CD4-positive, CD25-positive, alpha-beta regulatory T cell (primary cell): Measurements from ENCODE around the gene PRKACB. TPM values are rescaled to one million over a fixed set of nuclear protein-coding genes. Genes with fewer than 3 reads are reported as not detected.
A peak's percentile ranks its signal among the peaks of the same experiment; 100 is the strongest.
"Not testable (repeated sequence)": the region's sequence is repeated elsewhere in the genome, so short reads cannot be mapped to it uniquely, and the experiment has no call there.

ENCODE experiments used
- ATAC-seq, 2 donors: fragments of 150-1000 bp; cut with Tn5 transposase; one replicate each; pipeline ENCODE4 v1.10.0; 2021; ENCODE audit warnings: low read depth in 2 of 2, moderate number of reproducible peaks in 2 of 2, moderate library complexity in 1 of 2
- DNase-seq, 3 donors: peaks; one replicate each; pipeline versions ENCODE4 v3.0.0 to v3.0.0-alpha.2; 2012 to 2022; ENCODE audit warnings: mixed read lengths in 1 of 3
- H3K27ac ChIP-seq: one replicate; pipeline ENCODE4 v1.7.0; 2013; ENCODE audit warnings: mild to moderate bottlenecking, low read length; ENCODE audit not compliant: insufficient read depth, poor library complexity, severe bottlenecking
- H3K27me3 ChIP-seq: one replicate; pipeline ENCODE4 v1.7.0; 2013; ENCODE audit warnings: low read length; ENCODE audit not compliant: control insufficient read depth, insufficient read depth
- H3K36me3 ChIP-seq: one replicate; pipeline ENCODE4 v1.7.0; 2013; ENCODE audit warnings: mild to moderate bottlenecking, low read length, moderate library complexity; ENCODE audit not compliant: control insufficient read depth, insufficient read depth
- H3K4me1 ChIP-seq: 2 replicates; pipeline ENCODE4 v1.7.0; 2013; ENCODE audit warnings: mild to moderate bottlenecking, low read length; ENCODE audit not compliant: insufficient read depth, control insufficient read depth, poor library complexity, severe bottlenecking
- H3K4me3 ChIP-seq: one replicate; pipeline ENCODE4 v1.7.0; 2013; ENCODE audit warnings: low read depth, mild to moderate bottlenecking, low read length, moderate library complexity
- H3K9me3 ChIP-seq, 2 experiments: 1 replicate in 1 of 2; 2 replicates in 1 of 2; pipeline ENCODE4 v1.7.0; 2013; ENCODE audit warnings: low read length in 2 of 2, mild to moderate bottlenecking in 1 of 2, moderate library complexity in 1 of 2; ENCODE audit not compliant: control insufficient read depth in 2 of 2
- H3K27ac Mint-ChIP-seq, 3 donors: one replicate each; pipeline ENCODE4 v1.8.0; 2020 to 2022; ENCODE audit warnings: mild to moderate bottlenecking in 3 of 3, mixed read lengths in 3 of 3, moderate library complexity in 2 of 3
- H3K27me3 Mint-ChIP-seq: one replicate; pipeline ENCODE4 v1.8.0; 2022; ENCODE audit warnings: mild to moderate bottlenecking, mixed read lengths
- H3K36me3 Mint-ChIP-seq: one replicate; pipeline ENCODE4 v1.8.0; 2020; ENCODE audit warnings: mixed read lengths
- H3K4me1 Mint-ChIP-seq, 4 donors: one replicate each; pipeline ENCODE4 v1.8.0; 2020 to 2022; ENCODE audit warnings: mixed read lengths in 4 of 4, mild to moderate bottlenecking in 1 of 4
- H3K4me3 Mint-ChIP-seq, 4 donors: one replicate each; pipeline ENCODE4 v1.8.0; 2020 to 2022; ENCODE audit warnings: mild to moderate bottlenecking in 4 of 4, mixed read lengths in 4 of 4, moderate library complexity in 3 of 4
- H3K9me3 Mint-ChIP-seq, 7 donors: one replicate each; pipeline ENCODE4 v1.8.0; 2020 to 2022; ENCODE audit warnings: mixed read lengths in 7 of 7, mild to moderate bottlenecking in 3 of 7, moderate library complexity in 2 of 7
- polyA plus RNA-seq, 4 donors: library from polyadenylated mRNA; unstranded; fragments of 300-500 nt; fragmentation: Illumina TruSeq; gene quantifications; one replicate each; pipeline ENCODE4 v1.2.3, GENCODE V29; 2021
- total RNA-seq: library from RNA; stranded (reverse); gene quantifications from one replicate; pipeline ENCODE4 v1.2.3, GENCODE V29; 2022

The PRKACB gene
- total and polyA plus RNA-seq, 5 donors from 2014 or later = 74.0 to 99.5 (median 90.7) TPM

DNA sequence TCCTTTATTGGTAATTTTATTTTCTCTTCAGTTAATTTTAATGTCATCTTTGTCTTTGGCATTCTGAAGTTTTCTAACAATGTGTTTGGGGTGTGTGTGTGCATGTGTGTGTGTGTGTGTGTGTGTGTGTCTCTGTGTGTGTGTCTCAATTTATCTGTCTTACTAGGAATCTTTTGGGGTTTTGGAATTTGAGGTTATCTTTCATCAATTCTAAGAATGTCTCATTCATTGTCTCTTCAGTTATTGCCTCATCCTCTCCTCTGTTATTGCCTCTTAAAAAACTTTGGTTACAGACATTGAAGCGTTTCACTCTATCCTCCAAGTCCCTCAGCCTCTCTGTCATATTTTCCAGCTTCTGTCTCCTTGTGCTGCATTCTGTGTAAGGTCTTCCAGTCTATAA, 139.3 kb downstream of the PRKACB start:
- Mint-ChIP-seq H3K27ac (no peak overlapping the region), H3K27me3 (peaks cover 35% of the 10 kb centered on the region), H3K36me3 (no peaks in the 10 kb centered on the region), H3K4me1 (no peaks in the 10 kb centered on the region), H3K9me3 (peaks cover 0 to 23% (median 5%) of the 10 kb centered on the region in 7 donors), H3K4me3 (no peak overlapping the region)
- H3K27ac ChIP-seq = no peak overlapping the region
- DNase-seq (no peak), ATAC-seq (no peak)
- H3K9me3 ChIP-seq = peaks cover 8 to 9% of the 10 kb centered on the region in 2 experiments
- no peak overlapping the region for H3K4me3 ChIP-seq
- no peaks in the 10 kb centered on the region for H3K4me1 ChIP-seq
- no peaks in the 10 kb centered on the region for H3K36me3 ChIP-seq
- peaks cover 2% of the 10 kb centered on the region for H3K27me3 ChIP-seq

DNA sequence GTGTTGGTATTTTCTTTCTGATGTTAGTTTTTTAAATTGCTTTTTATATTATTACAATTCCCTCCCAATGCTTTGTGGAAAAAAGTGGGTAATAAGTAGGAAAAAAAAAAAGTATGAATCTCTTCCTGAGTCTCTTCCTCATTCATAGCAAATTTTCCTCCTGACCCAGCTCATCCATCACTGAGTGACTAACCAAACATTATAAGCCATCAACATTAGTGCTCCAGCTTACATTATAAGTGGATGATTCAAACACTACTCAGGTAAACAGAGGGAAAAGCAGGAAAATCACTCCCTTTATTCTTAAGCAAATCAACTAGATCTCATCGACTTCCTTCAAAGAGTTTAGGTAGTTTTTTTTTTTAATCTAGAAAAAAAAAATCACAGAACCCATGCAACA, 142.0 kb downstream of the PRKACB start:
- Histone ChIP-seq H3K4me1 (no peaks in the 10 kb centered on the region), H3K36me3 (no peaks in the 10 kb centered on the region), H3K4me3 (no peak overlapping the region), H3K27ac (no peak overlapping the region), H3K9me3 (peaks cover 13 to 14% of the 10 kb centered on the region in 2 experiments), H3K27me3 (peaks cover 2% of the 10 kb centered on the region)
- peaks cover 31% of the 10 kb centered on the region for H3K27me3 Mint-ChIP-seq
- H3K27ac Mint-ChIP-seq = no peak overlapping the region
- H3K36me3 Mint-ChIP-seq = no peaks in the 10 kb centered on the region
- ATAC-seq = no peak
- DNase-seq = no peak
- no peaks in the 10 kb centered on the region for H3K4me1 Mint-ChIP-seq
- peaks cover 0 to 25% (median 9%) of the 10 kb centered on the region in 7 donors for H3K9me3 Mint-ChIP-seq
- H3K4me3 Mint-ChIP-seq = peak overlapping the region in 1 of 4 donors; percentile 90

- not testable (repeated sequence) for H3K4me3 ChIP-seq, H3K4me3 Mint-ChIP-seq, H3K27ac Mint-ChIP-seq, H3K27ac ChIP-seq, H3K36me3 Mint-ChIP-seq, H3K4me1 Mint-ChIP-seq, H3K27me3 ChIP-seq, H3K4me1 ChIP-seq, DNase-seq, H3K36me3 ChIP-seq, ATAC-seq
- peaks cover 39% of the 10 kb centered on the region for H3K27me3 Mint-ChIP-seq
- peaks cover 13 to 14% of the 10 kb centered on the region in 2 experiments for H3K9me3 ChIP-seq
- peaks cover 0 to 25% (median 10%) of the 10 kb centered on the region in 7 donors for H3K9me3 Mint-ChIP-seq
Measured at GRCh38 chr1:84287389-84287788, 143.3 kb downstream of the PRKACB start.

Other genes with a start within 250 kb of the PRKACB start
- 0.59 TPM for gene TTLL7, start 145.1 kb upstream of the PRKACB start, total RNA-seq
- under 1 TPM in 1 of 4 donors, not detected in 3; 0.14 TPM for gene TTLL7, start 145.1 kb upstream of the PRKACB start, polyA plus RNA-seq
- not detected for gene SAMD13, start 157.4 kb downstream of the PRKACB start, total RNA-seq
- under 1 TPM in 3 of 4 donors, not detected in 1; 0.17 to 0.42 (median 0.31) TPM for gene SAMD13, start 157.4 kb downstream of the PRKACB start, polyA plus RNA-seq